Lung microvascular endothelial cell (primary cell): ENCODE data around the gene SRRM2. TPM values are rescaled to one million over a fixed set of nuclear protein-coding genes. Genes with fewer than 3 reads are reported as not detected.

Experiments
- DNase-seq, 2 donors: peaks; one replicate each; pipeline versions ENCODE4 v3.0.0 to v3.0.0-alpha.2; 2010; ENCODE audit warnings: low read depth in 2 of 2
- total RNA-seq: library from RNA; depleted of rRNA; stranded (reverse); fragments of >200 nt; gene quantifications from 2 replicates; pipeline ENCODE4 v1.2.1, GENCODE V29; 2014

The SRRM2 gene
- total RNA-seq, 1 donor from 2014 or later: 45.2 TPM

- no peak for DNase-seq
These were observed 12.6 kb upstream of the SRRM2 start for GRCh38 chr16:2739625-2740430.

- DNase-seq: no peak
These were observed 12.0 kb upstream of the SRRM2 start for GRCh38 chr16:2740476-2740875.

DNA sequence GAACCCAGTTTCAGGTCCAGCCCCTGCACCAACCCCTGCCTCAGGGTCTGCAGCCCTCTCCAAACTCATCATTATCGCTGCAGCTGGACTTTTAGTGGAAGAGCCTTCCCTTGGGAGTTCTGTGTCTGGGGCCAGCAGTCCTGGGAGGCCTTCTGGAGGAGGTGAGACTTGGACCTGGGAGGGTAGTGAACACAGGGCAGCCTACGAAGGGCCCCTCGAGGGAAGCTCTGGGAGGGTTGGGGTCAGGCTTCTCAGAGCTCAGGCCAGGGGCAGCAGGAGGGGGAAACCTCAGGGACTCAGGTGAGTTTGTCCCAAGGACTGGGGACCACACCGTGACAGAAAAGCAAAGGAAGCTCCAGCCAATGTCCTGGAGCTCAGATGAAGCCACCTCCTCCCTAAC is 11.3 kb upstream of the SRRM2 start:
- no peak for DNase-seq

- DNase-seq: no peak
These were observed 10.0 kb upstream of the SRRM2 start for GRCh38 chr16:2742323-2743006.

- no peak for DNase-seq
These were observed 9.2 kb upstream of the SRRM2 start for GRCh38 chr16:2743007-2743810.

- no peak for DNase-seq
These were observed 7.7 kb upstream of the SRRM2 start for GRCh38 chr16:2744711-2745110.

DNA sequence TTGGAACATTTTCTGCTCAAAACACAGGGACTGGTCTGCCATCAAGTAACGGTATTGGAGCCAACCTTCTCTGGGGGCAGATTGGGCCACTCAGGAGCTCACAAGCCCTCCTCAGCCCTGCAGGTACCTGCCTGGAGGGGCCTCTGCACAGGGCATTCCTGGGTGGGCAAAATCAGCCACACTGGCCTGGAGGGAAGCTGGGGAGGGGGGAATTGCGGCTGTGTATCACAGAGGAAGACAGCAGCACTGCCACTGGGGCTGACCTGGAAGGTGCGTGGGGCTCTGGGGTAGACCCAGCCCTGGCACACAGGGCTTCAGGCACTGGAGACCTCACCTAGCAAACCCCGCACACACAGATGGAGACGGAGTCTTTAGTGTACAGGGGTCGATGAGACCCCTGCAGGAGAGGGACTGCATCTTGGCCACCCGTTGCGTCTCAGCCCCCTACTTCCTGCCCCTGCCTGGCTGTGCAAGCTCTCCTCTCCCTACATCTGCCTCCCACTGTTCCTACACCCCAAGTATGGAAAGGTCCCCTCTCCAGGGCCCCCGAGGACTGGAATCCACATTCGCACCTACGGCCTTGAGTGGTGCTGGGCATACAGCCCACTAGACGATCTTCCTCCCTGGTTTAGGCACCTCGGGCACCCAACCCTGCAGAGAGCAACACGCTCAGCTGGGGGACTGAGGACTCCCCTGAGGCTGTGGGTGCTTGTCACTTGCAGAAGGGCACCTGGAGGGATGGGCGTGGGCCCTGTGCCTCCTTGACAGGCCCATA is 7.1 kb upstream of the SRRM2 start:
- no peak for DNase-seq

DNA sequence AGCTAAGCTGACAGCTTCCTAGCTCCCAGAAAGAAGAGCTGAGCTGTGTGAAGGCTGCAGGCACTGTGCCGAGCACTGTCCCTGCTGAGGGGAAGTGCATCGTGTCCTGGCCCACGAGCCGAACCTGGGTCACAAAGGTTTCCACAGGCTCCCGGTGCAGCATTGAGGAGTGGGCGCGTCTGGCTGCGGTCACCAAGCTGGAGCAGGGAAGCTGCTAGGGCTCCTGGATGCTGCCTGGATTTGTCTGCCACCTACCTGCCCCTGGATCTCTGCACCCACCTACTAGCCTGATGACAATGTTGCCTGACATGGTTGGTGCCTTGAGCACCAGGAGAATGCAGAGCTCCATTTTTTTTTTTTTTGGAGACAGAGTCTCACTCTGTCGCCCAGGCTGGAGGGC is 6.5 kb upstream of the SRRM2 start:
- DNase-seq: no peak

GRCh38 chr16:2748757-2749455 is 3.5 kb upstream of the SRRM2 start:
- DNase-seq: no peak

DNA sequence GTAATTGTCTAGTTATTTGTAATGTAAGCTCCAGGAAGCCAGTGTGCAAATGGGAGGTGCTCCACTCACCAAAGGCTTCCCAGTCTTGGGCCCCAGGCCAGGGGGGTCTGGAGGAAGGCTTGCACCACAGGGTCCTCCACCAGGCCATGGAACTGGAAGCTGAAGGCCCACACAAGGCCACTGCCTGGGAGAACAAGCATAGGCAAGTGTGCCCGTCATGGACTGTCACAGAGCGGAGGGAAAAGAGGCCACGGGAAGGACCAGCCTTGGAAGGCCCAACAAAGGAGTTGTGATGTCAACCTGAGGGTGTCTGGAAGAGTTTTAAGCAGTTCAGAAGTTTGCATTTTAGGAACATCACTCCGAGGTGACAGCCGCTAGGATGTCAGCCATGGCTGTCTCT is 3.0 kb upstream of the SRRM2 start:
- no peak for DNase-seq

DNA sequence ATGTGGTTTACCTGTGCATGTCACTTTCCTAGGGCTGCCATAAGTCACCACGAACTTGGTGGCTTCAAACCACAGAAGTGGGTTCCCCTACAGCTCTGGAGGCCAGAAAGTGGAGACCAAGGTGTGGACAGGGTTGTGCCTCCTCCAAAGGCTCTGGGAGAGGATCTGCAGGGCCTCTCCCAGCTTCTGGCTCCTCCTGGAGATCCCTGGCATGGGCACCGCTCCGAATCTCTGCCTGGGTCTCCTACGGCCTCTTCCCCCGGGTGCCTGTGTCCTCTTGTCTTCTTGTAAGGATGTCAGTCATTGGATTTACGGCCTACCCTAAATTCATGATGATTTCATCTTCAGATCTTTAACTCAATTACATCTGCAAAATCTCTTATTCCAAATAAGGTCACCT is 2.5 kb upstream of the SRRM2 start:
- no peak for DNase-seq

DNA sequence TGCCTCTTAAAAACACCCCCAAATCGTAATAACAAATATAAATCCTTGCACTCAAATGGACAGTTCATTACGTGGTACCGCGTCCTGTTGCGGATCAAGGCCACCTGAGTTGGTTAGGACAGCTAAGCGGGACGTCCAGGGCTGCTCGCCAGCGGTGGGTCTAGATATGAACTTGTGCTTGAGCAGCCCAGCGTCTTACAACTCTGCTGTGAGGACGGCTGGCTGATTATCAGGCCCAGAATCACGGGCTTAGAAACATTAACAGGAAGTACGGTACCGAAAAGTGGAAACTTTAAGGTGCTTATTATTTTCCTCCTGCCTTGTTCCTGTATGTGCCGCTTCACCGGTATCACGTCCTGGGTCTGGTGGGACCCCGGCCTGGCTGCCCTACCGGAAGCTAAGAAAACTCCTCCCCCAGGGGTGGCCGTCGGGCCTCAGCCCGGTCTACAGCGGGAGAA is 832 bp upstream of the SRRM2 start:
- no peak for DNase-seq

DNA sequence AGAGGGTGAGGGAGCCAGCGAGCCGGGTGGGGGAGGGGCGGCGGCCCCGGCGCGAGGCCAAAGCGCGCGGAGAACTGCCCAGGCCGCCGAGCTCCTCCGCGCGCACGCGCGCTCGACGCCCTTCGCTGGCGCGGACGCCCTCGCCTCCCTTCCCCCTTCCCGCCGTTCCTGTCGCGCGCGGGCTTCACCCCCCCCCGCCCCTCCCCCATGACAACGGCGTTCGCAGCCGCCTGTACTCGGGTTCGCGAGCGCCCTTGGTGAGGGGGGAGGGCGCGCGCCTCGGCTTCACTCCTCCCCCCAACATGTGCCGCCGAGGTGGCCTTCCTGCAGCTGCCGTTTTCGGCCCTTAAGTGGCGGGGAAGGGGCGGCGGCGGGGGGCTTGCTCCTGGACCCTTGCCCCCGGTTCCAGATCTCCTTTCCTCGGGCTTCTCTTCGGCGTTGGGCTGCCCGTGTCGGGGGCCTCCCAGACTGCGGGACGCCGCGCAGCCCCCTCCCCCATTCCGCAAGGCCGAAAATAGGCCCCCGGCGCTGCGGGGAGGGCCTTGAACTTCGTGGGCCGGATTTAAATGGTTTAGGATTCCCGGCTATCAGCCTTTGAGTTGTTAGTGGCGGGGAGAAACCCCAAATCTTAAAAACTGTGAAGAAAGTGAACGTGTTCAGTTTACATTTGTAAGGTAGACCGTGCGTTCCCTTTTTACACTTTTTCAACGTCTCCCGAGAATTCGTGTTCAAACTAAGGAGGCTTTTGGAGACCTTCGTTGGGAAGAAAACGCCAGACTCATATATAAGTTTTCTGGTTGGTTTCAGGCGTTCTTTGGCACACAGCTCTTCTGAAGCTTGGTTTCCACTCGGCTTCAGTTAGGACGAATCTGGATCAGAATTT is 653 bp downstream of the SRRM2 start:
- peak; percentile 79 to 89 for DNase-seq

DNA sequence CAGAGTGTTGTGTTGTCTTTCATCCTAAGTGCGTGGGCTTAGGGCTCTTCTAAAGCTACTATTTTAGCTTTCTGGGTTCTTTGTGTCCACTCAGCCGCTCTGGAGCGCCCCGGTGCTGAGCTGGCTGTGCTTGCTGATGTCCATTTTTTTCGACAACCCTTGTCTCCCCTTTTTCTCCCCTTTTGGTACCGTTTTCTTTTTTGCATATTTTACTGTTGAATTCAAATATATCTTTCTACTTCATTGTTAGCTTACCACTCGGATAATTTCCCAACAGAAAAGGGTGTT is 1.2 kb downstream of the SRRM2 start:
- DNase-seq: peak; percentile 20 to 27

DNA sequence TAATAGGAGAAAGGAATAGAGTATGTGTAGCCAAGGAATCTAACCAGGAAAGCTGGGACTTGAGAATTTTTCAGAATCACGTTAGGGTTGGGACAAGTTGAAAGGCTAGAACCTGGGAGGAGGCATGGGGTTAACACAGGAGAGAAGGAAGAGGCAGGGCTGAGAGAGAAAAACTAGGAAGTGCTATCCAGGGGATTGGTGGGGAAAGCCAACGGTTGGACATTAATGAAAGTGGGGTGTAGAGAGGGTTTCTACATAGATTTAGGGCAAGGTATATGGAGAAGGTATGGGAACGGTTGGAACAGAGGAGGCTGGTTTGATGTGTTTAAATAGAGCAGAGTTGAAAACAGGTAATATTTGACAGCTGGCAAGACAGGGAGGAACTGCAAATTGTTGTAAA is 2.7 kb downstream of the SRRM2 start:
- no peak for DNase-seq

- no peak for DNase-seq
These were observed 4.0 kb downstream of the SRRM2 start for GRCh38 chr16:2756288-2757015.

- DNase-seq: no peak
These were observed 4.9 kb downstream of the SRRM2 start for GRCh38 chr16:2757344-2757743.

DNA sequence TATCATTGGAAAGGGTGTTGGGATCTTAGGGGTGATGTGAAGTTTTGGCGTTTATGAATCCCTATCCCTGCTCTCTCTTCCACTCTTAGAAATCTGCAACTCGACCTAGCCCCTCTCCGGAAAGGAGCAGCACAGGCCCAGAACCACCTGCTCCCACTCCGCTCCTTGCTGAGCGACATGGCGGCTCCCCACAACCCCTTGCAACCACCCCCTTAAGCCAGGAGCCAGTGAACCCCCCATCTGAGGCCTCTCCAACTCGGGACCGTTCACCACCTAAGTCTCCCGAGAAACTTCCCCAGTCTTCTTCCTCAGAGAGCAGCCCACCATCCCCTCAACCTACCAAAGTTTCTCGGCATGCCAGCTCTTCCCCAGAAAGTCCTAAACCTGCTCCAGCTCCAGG is 9.0 kb downstream of the SRRM2 start:
- no peak for DNase-seq

DNA sequence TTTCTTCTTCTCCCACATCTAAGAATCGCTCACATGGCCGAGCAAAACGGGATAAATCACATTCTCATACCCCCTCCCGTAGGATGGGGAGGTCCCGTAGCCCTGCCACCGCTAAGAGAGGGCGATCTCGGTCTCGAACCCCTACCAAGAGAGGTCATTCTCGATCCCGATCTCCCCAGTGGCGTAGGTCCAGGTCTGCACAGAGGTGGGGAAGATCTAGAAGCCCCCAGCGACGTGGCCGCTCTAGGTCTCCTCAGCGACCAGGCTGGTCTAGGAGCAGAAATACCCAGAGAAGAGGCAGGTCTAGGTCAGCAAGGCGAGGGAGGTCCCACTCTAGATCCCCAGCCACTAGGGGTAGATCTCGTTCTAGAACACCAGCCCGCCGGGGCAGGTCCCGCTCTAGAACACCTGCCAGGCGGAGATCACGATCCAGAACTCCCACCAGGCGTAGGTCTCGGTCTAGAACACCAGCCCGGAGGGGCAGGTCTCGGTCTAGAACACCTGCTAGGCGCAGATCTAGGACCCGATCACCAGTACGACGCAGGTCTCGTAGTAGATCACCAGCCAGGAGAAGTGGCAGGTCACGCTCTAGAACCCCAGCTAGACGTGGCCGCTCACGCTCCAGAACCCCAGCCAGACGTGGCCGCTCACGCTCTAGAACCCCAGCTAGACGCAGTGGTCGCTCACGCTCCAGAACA is 9.6 kb downstream of the SRRM2 start:
- DNase-seq: no peak
